GM23338 (cell line): ENCODE measurements around the gene ADAP1. TPM values are rescaled to one million over a fixed set of nuclear protein-coding genes. Genes with fewer than 3 reads are reported as not detected.

ENCODE experiments used
- ATAC-seq: fragments of 200-7000 bp; cut with Tn5 transposase; 3 replicates; pipeline ENCODE4 v1.9.1; 2020
- DNase-seq: peaks from one replicate; pipeline ENCODE4 v3.0.0-alpha.2; 2015; ENCODE audit warnings: low spot score
- H2AFZ ChIP-seq: fragments of 200-600 bp; sonication (generic); 2 replicates; pipeline ENCODE4 v1.8.0; 2016; ENCODE audit warnings: antibody characterized with exemption, mild to moderate bottlenecking, moderate library complexity
- H3F3A ChIP-seq: fragments of 200-600 bp; sonication (generic); replicated peaks from 2 replicates; pipeline ENCODE4 v1.8.0; 2017; ENCODE audit warnings: antibody characterized with exemption, mixed run types, low read depth
- H3K27ac ChIP-seq: fragments of 200-600 bp; sonication (generic); 2 replicates; pipeline ENCODE4 v1.6.1; 2016; ENCODE audit warnings: low read depth
- H3K27me3 ChIP-seq: fragments of 200-600 bp; sonication (generic); 2 replicates; pipeline ENCODE4 v1.8.0; 2016; ENCODE audit warnings: mild to moderate bottlenecking, mixed run types, moderate library complexity; ENCODE audit not compliant: insufficient read depth
- H3K36me3 ChIP-seq: fragments of 200-600 bp; sonication (generic); 2 replicates; pipeline ENCODE4 v1.8.0; 2016; ENCODE audit warnings: mild to moderate bottlenecking; ENCODE audit not compliant: insufficient read depth
- H3K4me1 ChIP-seq: fragments of 200-600 bp; sonication (generic); 2 replicates; pipeline ENCODE4 v1.8.0; 2016; ENCODE audit warnings: mild to moderate bottlenecking, moderate library complexity; ENCODE audit not compliant: insufficient read depth
- H3K4me2 ChIP-seq: fragments of 200-600 bp; sonication (generic); 2 replicates; pipeline ENCODE4 v1.7.1; 2017; ENCODE audit warnings: mixed run types
- H3K4me3 ChIP-seq: fragments of 200-600 bp; sonication (generic); 2 replicates; pipeline ENCODE4 v1.6.1; 2016; ENCODE audit warnings: mixed run types
- H3K79me2 ChIP-seq: fragments of 200-600 bp; sonication (generic); replicated peaks from 2 replicates; pipeline ENCODE4 v1.8.0; 2017; ENCODE audit warnings: mild to moderate bottlenecking; ENCODE audit not compliant: insufficient read depth
- H3K9me2 ChIP-seq: fragments of 200-600 bp; sonication (generic); 2 replicates; pipeline ENCODE4 v1.8.0; 2017; ENCODE audit not compliant: insufficient read depth
- H4K20me1 ChIP-seq: fragments of 200-600 bp; sonication (generic); replicated peaks from 2 replicates; pipeline ENCODE4 v1.8.0; 2017; ENCODE audit warnings: mild to moderate bottlenecking; ENCODE audit not compliant: insufficient read depth
- H3K27ac Mint-ChIP-seq: 2 replicates; pipeline ENCODE4 v1.8.0; 2020; ENCODE audit warnings: inconsistent platforms, mild to moderate bottlenecking, moderate library complexity, mixed read lengths
- H3K27me3 Mint-ChIP-seq: 3 replicates; pipeline ENCODE4 v1.8.0; 2022; ENCODE audit warnings: low read depth, mild to moderate bottlenecking, moderate library complexity, mixed read lengths, inconsistent platforms; ENCODE audit not compliant: insufficient read depth, poor library complexity
- H3K36me3 Mint-ChIP-seq: 3 replicates; pipeline ENCODE4 v1.8.0; 2021; ENCODE audit warnings: low read depth, mild to moderate bottlenecking, inconsistent platforms, moderate library complexity, mixed read lengths
- H3K4me1 Mint-ChIP-seq: 3 replicates; pipeline ENCODE4 v1.8.0; 2020; ENCODE audit warnings: mild to moderate bottlenecking, inconsistent platforms, mixed read lengths
- H3K4me3 Mint-ChIP-seq: 3 replicates; pipeline ENCODE4 v1.8.0; 2021; ENCODE audit warnings: moderate library complexity, mild to moderate bottlenecking, inconsistent platforms, mixed read lengths
- H3K9me3 Mint-ChIP-seq: 3 replicates; pipeline ENCODE4 v1.8.0; 2020; ENCODE audit warnings: moderate library complexity, mild to moderate bottlenecking, inconsistent platforms, mixed read lengths
- CREB1 ChIP-seq: fragments of 250-450 bp; sonication (Bioruptor Pico); IDR thresholded peaks from 2 replicates; pipeline ENCODE4 v1.5.0; 2020; ENCODE audit warnings: low read depth, mild to moderate bottlenecking, moderate library complexity
- CTCF ChIP-seq, 2 experiments: fragments of 200-600 bp in 1 of 2; sonication (generic) in 1 of 2; conservative IDR thresholded peaks; 2 replicates each; pipeline versions ENCODE4 v1.5.1 to v1.6.1; 2016 to 2017; ENCODE audit warnings: antibody characterized with exemption in 2 of 2, low read depth in 2 of 2, mild to moderate bottlenecking in 2 of 2, moderate library complexity in 1 of 2
- ETS1 ChIP-seq: IDR thresholded peaks from 2 replicates; pipeline ENCODE4 v1.6.1; 2016; ENCODE audit warnings: antibody characterized with exemption
- EZH2 ChIP-seq: fragments of 200-600 bp; sonication (generic); IDR thresholded peaks from one replicate; pipeline ENCODE4 v1.8.0; 2017; ENCODE audit warnings: antibody characterized with exemption, mild to moderate bottlenecking, low read depth; ENCODE audit not compliant: unreplicated experiment
- EZH2phosphoT487 ChIP-seq: fragments of 200-600 bp; sonication (generic); IDR thresholded peaks from one replicate; pipeline ENCODE4 v1.8.1; 2018; ENCODE audit warnings: antibody characterized with exemption; ENCODE audit not compliant: unreplicated experiment
- JUNB ChIP-seq: IDR thresholded peaks from one replicate; pipeline ENCODE4 v1.6.1; 2016; ENCODE audit warnings: antibody characterized with exemption; ENCODE audit not compliant: unreplicated experiment
- POLR2AphosphoS5 ChIP-seq: IDR thresholded peaks from 2 replicates; pipeline ENCODE4 v1.6.1; 2016; ENCODE audit warnings: antibody characterized with exemption, low read depth
- REST ChIP-seq: IDR thresholded peaks from one replicate; pipeline ENCODE4 v1.6.1; 2018; ENCODE audit warnings: antibody characterized with exemption; ENCODE audit not compliant: unreplicated experiment
- STAT1 ChIP-seq: IDR thresholded peaks from one replicate; pipeline ENCODE4 v1.6.1; 2016; ENCODE audit warnings: antibody characterized with exemption; ENCODE audit not compliant: unreplicated experiment
- polyA plus RNA-seq: library from polyadenylated mRNA; unstranded; fragments of >200 nt; fragmentation: Nextera tagmentation; extraction: Ambion mirVana; gene quantifications from 2 replicates; pipeline ENCODE4 v1.2.1, GENCODE V29; 2016
- total RNA-seq: library from RNA; depleted of rRNA; stranded (reverse); fragments of >200 nt; shearing (Covaris generic); gene quantifications from 2 replicates; pipeline ENCODE4 v1.2.3, GENCODE V29; 2014

The ADAP1 gene
- total and polyA plus RNA-seq, 2 experiments from 2014 or later, result 2.2 to 9.6 TPM

- no peak overlapping the region for H3K27ac ChIP-seq
- ATAC-seq, result no peak
- H3K4me3 Mint-ChIP-seq, result no peak overlapping the region
- H3K36me3 ChIP-seq, result no peaks in the 10 kb centered on the region
- H3K79me2 ChIP-seq, result no peaks in the 10 kb centered on the region
- H3K9me2 ChIP-seq, result no peaks in the 10 kb centered on the region
- H3F3A ChIP-seq, result no peaks in the 10 kb centered on the region
- no peaks in the 10 kb centered on the region for H3K4me1 ChIP-seq
- DNase-seq, result no peak
- H3K27me3 Mint-ChIP-seq, result peaks cover 4% of the 10 kb centered on the region
- H3K4me1 Mint-ChIP-seq, result no peaks in the 10 kb centered on the region
- H3K27me3 ChIP-seq, result no peaks in the 10 kb centered on the region
- H3K9me3 Mint-ChIP-seq, result no peaks in the 10 kb centered on the region
- H3K36me3 Mint-ChIP-seq, result no peaks in the 10 kb centered on the region
- no peaks in the 10 kb centered on the region for H4K20me1 ChIP-seq
- H3K4me3 ChIP-seq, result no peak overlapping the region
- no peak overlapping the region for H3K27ac Mint-ChIP-seq
- no peak overlapping the region for H3K4me2 ChIP-seq
- no peak overlapping the region for H2AFZ ChIP-seq
- TF ChIP-seq JUNB, result no peak
- no peak for TF ChIP-seq ETS1
- no peak for TF ChIP-seq EZH2phosphoT487
- TF ChIP-seq REST, result no peak
- TF ChIP-seq CTCF (conservative IDR thresholded peaks at IDR 0.05; ENCODE audit: low read depth in 2 of 2), result no peak
- no peak for TF ChIP-seq CREB1 (CRISPR knock-in tag)
- TF ChIP-seq STAT1, result no peak
- no peak for TF ChIP-seq EZH2
Observed at GRCh38 chr7:930975-931758, 23.3 kb downstream of the ADAP1 start.

GRCh38 chr7:929311-929711 is 25.2 kb downstream of the ADAP1 start:
- Histone ChIP-seq H2AFZ (no peak overlapping the region), H3K79me2 (no peaks in the 10 kb centered on the region), H3K9me2 (no peaks in the 10 kb centered on the region), H3K27ac (no peak overlapping the region), H3K4me2 (no peak overlapping the region), H4K20me1 (no peaks in the 10 kb centered on the region), H3F3A (no peaks in the 10 kb centered on the region), H3K27me3 (no peaks in the 10 kb centered on the region), H3K4me3 (no peak overlapping the region), H3K4me1 (no peaks in the 10 kb centered on the region), H3K36me3 (no peaks in the 10 kb centered on the region)
- no peaks in the 10 kb centered on the region for H3K36me3 Mint-ChIP-seq
- ATAC-seq, result no peak
- H3K4me1 Mint-ChIP-seq, result no peaks in the 10 kb centered on the region
- no peak overlapping the region for H3K27ac Mint-ChIP-seq
- no peaks in the 10 kb centered on the region for H3K9me3 Mint-ChIP-seq
- H3K4me3 Mint-ChIP-seq, result no peak overlapping the region
- DNase-seq, result no peak
- H3K27me3 Mint-ChIP-seq, result peaks cover 4% of the 10 kb centered on the region
- no peak for TF ChIP-seq JUNB
- no peak for TF ChIP-seq POLR2AphosphoS5
- no peak for TF ChIP-seq STAT1
- TF ChIP-seq EZH2, result no peak
